CD4-positive, alpha-beta T cell (primary cell): Measurements from ENCODE around the gene GPX3. TPM values are rescaled to one million over a fixed set of nuclear protein-coding genes. Genes with fewer than 3 reads are reported as not detected.

Source experiments
- ATAC-seq: fragments of 200-7000 bp; cut with Tn5 transposase; one replicate; pipeline ENCODE4 v1.10.0; 2022; ENCODE audit warnings: mild to moderate bottlenecking; ENCODE audit not compliant: poor library complexity
- CTCF ChIA-PET: fragments of 350-600 bp; sonication (Branson Sonifier 250); formaldehyde crosslinking; loops from one replicate; lab custom pipeline; 2021; ENCODE audit warnings: antibody characterized with exemption, inconsistent platforms; lab: Charles Lee
- POLR2A ChIA-PET: fragments of 350-600 bp; sonication (Branson Sonifier 250); formaldehyde crosslinking; loops from one replicate; lab custom pipeline; 2021; ENCODE audit warnings: antibody characterized with exemption, inconsistent platforms; lab: Charles Lee
- DNase-seq, 14 experiments: peaks; one replicate each; pipeline ENCODE4 v3.0.0-alpha.2; 2013 to 2020; ENCODE audit warnings: mixed read lengths in 2 of 14
- H3K27ac ChIP-seq, 2 donors: one replicate each; pipeline versions ENCODE4 v1.5.1 to v1.7.0; 2013; ENCODE audit warnings: low read length in 2 of 2, low read depth in 1 of 2, mild to moderate bottlenecking in 1 of 2
- H3K27me3 ChIP-seq, 2 experiments: 1 replicate in 1 of 2; 2 replicates in 1 of 2; pipeline versions ENCODE4 v1.6.1 to v1.7.0; 2013; ENCODE audit warnings: low read length in 2 of 2, control low read depth in 1 of 2, mild to moderate bottlenecking in 1 of 2, moderate library complexity in 1 of 2; ENCODE audit not compliant: insufficient read depth in 2 of 2, control insufficient read depth in 1 of 2
- H3K36me3 ChIP-seq: one replicate; pipeline ENCODE4 v1.6.1; 2013; ENCODE audit warnings: low read length, control low read depth; ENCODE audit not compliant: insufficient read depth
- H3K4me1 ChIP-seq: one replicate; pipeline ENCODE4 v1.6.1; 2013; ENCODE audit warnings: low read length, control low read depth; ENCODE audit not compliant: insufficient read depth
- H3K4me3 ChIP-seq: one replicate; pipeline ENCODE4 v1.5.1; 2013; ENCODE audit warnings: mild to moderate bottlenecking, low read length, moderate library complexity
- H3K9me3 ChIP-seq, 2 experiments: 1 replicate in 1 of 2; 2 replicates in 1 of 2; pipeline versions ENCODE4 v1.6.1 to v1.7.0; 2013; ENCODE audit warnings: low read length in 2 of 2, mild to moderate bottlenecking in 2 of 2, control low read depth in 1 of 2, moderate library complexity in 1 of 2; ENCODE audit not compliant: control insufficient read depth in 1 of 2, insufficient read depth in 1 of 2
- H3K27ac Mint-ChIP-seq: one replicate; pipeline ENCODE4 v1.8.0; 2020; ENCODE audit warnings: mixed read lengths
- H3K27me3 Mint-ChIP-seq: one replicate; pipeline ENCODE4 v1.8.0; 2021; ENCODE audit warnings: mixed read lengths
- H3K36me3 Mint-ChIP-seq: one replicate; pipeline ENCODE4 v1.8.0; 2021; ENCODE audit warnings: low read depth, mixed read lengths
- H3K4me1 Mint-ChIP-seq: one replicate; pipeline ENCODE4 v1.8.0; 2021; ENCODE audit warnings: low read depth, mixed read lengths
- H3K4me3 Mint-ChIP-seq: one replicate; pipeline ENCODE4 v1.8.0; 2020; ENCODE audit warnings: mild to moderate bottlenecking, mixed read lengths
- H3K9me3 Mint-ChIP-seq: one replicate; pipeline ENCODE4 v1.8.0; 2020; ENCODE audit warnings: mixed read lengths
- CTCF ChIP-seq: fragments of 200-600 bp; IDR thresholded peaks from one replicate; pipeline ENCODE4 v1.8.0; 2022; ENCODE audit warnings: antibody characterized with exemption, mild to moderate bottlenecking
- intact Hi-C, 2 experiments: fragments of 100-400 bp; cut with DNase I in 1 of 2; cut with micrococcal nuclease in 1 of 2; formaldehyde crosslinking; loops; one replicate each; pipeline versions ENCODE4 v1.15.1 to v1.9.0; 2023 to 2025; cut with DNase I, micrococcal nuclease
- total RNA-seq, 174 experiments: library from RNA in 2 of 174; stranded (reverse) in 2 of 174; gene quantifications; one replicate each; pipeline ENCODE4 v1.2.3 and lab custom pipeline; 2021 to 2026

The GPX3 gene
- total RNA-seq, 2 experiments from 2014 or later, result 0.58 TPM; not detected in 1

GRCh38 chr5:151029179-151030055 lies 9.0 kb downstream of the GPX3 start:
- H3K27ac ChIP-seq, result no peak overlapping the region
- POLR2A ChIA-PET, result no interaction called here
- CTCF ChIA-PET, result interaction anchor here (1.2 kb wide), 1 partner anchor 10 kb away, joined by 3 read pairs; no protein-coding TSS in a partner anchor
- peaks cover 71% of the 10 kb centered on the region for H3K36me3 Mint-ChIP-seq
- no peak overlapping the region for H3K4me3 Mint-ChIP-seq
- no peaks in the 10 kb centered on the region for H3K27me3 ChIP-seq
- H3K4me1 Mint-ChIP-seq, result no peaks in the 10 kb centered on the region
- no peaks in the 10 kb centered on the region for H3K9me3 Mint-ChIP-seq
- ATAC-seq (no peak), DNase-seq (no peak)
- intact Hi-C loops, result no loop called here
- H3K4me1 ChIP-seq, result no peaks in the 10 kb centered on the region
- H3K36me3 ChIP-seq, result peaks cover 74% of the 10 kb centered on the region
- H3K4me3 ChIP-seq, result no peak overlapping the region
- TF ChIP-seq CTCF, result no peak
- H3K27me3 Mint-ChIP-seq, result no peaks in the 10 kb centered on the region
- no peaks in the 10 kb centered on the region for H3K9me3 ChIP-seq
- H3K27ac Mint-ChIP-seq, result no peak overlapping the region

GRCh38 chr5:151030056-151030336 lies 9.6 kb downstream of the GPX3 start:
- Mint-ChIP-seq H3K4me3 (no peak overlapping the region), H3K27ac (no peak overlapping the region), H3K27me3 (no peaks in the 10 kb centered on the region), H3K36me3 (peaks cover 76% of the 10 kb centered on the region), H3K4me1 (no peaks in the 10 kb centered on the region), H3K9me3 (no peaks in the 10 kb centered on the region)
- Histone ChIP-seq H3K4me1 (no peaks in the 10 kb centered on the region), H3K4me3 (no peak overlapping the region), H3K27me3 (no peaks in the 10 kb centered on the region), H3K27ac (no peak overlapping the region), H3K9me3 (no peaks in the 10 kb centered on the region), H3K36me3 (peaks cover 80% of the 10 kb centered on the region)
- ATAC-seq, result no peak
- TF ChIP-seq CTCF, result no peak
- intact Hi-C loops, result no loop called here
- DNase-seq, result no peak
- CTCF ChIA-PET, result interaction anchor here (1.2 kb wide), 1 partner anchor 9 kb away, joined by 3 read pairs; no protein-coding TSS in a partner anchor
- POLR2A ChIA-PET, result no interaction called here

- Histone ChIP-seq H3K4me3 (no peak overlapping the region), H3K4me1 (no peaks in the 10 kb centered on the region), H3K36me3 (peaks cover 84% of the 10 kb centered on the region), H3K27ac (no peak overlapping the region), H3K27me3 (no peaks in the 10 kb centered on the region), H3K9me3 (no peaks in the 10 kb centered on the region)
- Mint-ChIP-seq H3K27ac (no peak overlapping the region), H3K36me3 (peaks cover 80% of the 10 kb centered on the region), H3K9me3 (no peaks in the 10 kb centered on the region), H3K27me3 (no peaks in the 10 kb centered on the region), H3K4me1 (no peaks in the 10 kb centered on the region), H3K4me3 (no peak overlapping the region)
- CTCF ChIA-PET, result interaction anchor here (1.2 kb wide), 1 partner anchor 9 kb away, joined by 3 read pairs; no protein-coding TSS in a partner anchor
- intact Hi-C loops, result no loop called here
- TF ChIP-seq CTCF, result no peak
- POLR2A ChIA-PET, result no interaction called here
- DNase-seq, result no peak
- ATAC-seq, result no peak
These were observed 10.0 kb downstream of the GPX3 start for GRCh38 chr5:151030379-151030778.
